Measurements from ENCODE around the gene MBD4. TPM values are rescaled to one million over a fixed set of nuclear protein-coding genes. Genes with fewer than 3 reads are reported as not detected.

The MBD4 gene
- total RNA-seq, 2 donors from 2014 or later, result 23.0 to 32.5 TPM

DNA sequence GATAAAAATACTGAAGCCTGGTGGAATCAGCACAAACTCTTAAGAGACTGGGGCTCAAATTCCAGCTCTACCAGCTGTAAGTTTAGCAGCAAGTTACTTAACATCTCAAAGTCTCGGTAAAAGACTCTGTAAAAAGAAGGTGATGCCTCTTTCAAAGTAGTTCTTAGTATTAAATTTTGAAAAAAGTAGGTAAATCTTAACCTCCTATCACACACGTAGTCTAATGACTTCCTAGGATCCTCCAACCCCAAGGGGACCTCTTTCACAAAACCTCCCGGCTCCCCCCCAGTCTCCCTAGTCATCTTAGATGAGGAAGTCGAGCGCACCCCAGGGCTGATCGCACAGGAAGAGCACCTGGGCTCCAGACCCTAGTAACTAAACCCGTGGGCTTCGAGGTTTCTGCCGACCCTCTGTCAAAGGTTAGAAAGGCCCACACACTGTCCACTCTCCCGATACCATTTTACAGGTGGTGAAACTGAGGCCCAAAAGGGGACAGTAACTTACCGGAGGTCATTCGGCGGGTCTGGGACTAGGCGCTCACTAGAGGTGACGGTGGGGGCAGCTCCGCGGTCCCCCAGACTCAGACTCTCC lies 427 bp downstream of the MBD4 start:
- ATAC-seq (ENCODE audit: insufficient number of reproducible peaks, low FRiP score, low read depth) (peak; percentile 27), DNase-seq (ENCODE audit: low spot score) (no peak)
- TF ChIP-seq, protein P1, sequence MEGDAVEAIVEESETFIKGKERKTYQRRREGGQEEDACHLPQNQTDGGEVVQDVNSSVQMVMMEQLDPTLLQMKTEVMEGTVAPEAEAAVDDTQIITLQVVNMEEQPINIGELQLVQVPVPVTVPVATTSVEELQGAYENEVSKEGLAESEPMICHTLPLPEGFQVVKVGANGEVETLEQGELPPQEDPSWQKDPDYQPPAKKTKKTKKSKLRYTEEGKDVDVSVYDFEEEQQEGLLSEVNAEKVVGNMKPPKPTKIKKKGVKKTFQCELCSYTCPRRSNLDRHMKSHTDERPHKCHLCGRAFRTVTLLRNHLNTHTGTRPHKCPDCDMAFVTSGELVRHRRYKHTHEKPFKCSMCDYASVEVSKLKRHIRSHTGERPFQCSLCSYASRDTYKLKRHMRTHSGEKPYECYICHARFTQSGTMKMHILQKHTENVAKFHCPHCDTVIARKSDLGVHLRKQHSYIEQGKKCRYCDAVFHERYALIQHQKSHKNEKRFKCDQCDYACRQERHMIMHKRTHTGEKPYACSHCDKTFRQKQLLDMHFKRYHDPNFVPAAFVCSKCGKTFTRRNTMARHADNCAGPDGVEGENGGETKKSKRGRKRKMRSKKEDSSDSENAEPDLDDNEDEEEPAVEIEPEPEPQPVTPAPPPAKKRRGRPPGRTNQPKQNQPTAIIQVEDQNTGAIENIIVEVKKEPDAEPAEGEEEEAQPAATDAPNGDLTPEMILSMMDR (IDR thresholded peaks at IDR 0.05), result no peak
- Histone ChIP-seq H3K36me3 (peaks cover 6% of the 10 kb centered on the region), H3K27me3 (replicated peaks; ENCODE audit: insufficient read depth) (no peaks in the 10 kb centered on the region), H3K27ac (peak overlapping the region; percentile 80 to 86), H3K9me3 (no peaks in the 10 kb centered on the region), H3K4me1 (ENCODE audit: control insufficient read depth in 1 of 2, low read depth in 2 of 2) (peaks cover 55 to 78% of the 10 kb centered on the region in 2 donors), H3K4me3 (peak overlapping the region; percentile 92)

DNA sequence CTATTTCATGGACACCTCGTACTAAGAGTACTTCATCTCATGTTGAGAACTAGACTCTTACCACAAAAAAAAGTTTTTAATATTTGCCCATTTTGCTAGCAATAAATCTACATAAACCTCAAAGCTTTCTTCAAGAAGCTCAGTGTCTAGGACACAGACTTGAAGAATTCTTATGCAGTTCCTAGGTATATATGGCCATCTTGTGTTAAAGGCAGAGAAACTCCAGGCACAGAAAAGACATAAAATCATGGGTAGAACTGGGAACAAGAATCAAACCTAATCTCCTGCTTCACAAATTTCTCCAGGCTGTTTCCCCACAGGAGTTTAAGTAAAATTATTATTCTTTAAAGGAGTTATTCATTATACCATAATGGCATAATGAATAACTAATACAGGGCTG lies 4.4 kb downstream of the MBD4 start:
- TF ChIP-seq, protein P1 (IDR thresholded peaks at IDR 0.05), result no peak
- no peaks in the 10 kb centered on the region for H3K9me3 ChIP-seq
- peaks cover 31% of the 10 kb centered on the region for H3K36me3 ChIP-seq

DNA sequence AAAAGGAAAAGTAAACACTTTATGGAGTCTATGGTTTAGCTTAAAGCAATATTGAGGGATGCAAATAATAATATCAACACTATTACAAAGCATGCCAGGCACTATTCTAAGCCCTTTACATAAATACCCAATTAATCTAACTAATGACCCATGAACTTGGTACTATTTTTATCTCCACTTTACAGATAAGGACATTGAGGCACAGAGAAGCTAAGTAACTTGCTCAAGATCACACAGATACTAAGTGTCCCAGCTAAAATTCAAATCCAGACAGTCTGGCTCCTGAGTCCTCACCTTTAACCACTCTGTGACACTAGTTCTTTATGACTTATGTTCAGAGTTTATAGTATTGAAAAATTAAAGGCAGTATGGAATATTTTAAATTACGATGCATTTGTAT lies 5.6 kb downstream of the MBD4 start:
- Histone ChIP-seq H3K9me3 (no peaks in the 10 kb centered on the region), H3K4me1 (ENCODE audit: control insufficient read depth in 1 of 2, low read depth in 2 of 2) (peaks cover 34 to 40% of the 10 kb centered on the region in 2 donors), H3K27me3 (replicated peaks; ENCODE audit: insufficient read depth) (no peaks in the 10 kb centered on the region), H3K4me3 (no peak overlapping the region), H3K27ac (no peak overlapping the region), H3K36me3 (peaks cover 31% of the 10 kb centered on the region)
- DNase-seq (ENCODE audit: low spot score) (no peak), ATAC-seq (ENCODE audit: insufficient number of reproducible peaks, low FRiP score, low read depth) (no peak)
- TF ChIP-seq, protein P1 (IDR thresholded peaks at IDR 0.05), result no peak

More for the DNA sequence above, 4.4 kb downstream of the MBD4 start:
- no peak overlapping the region for H3K27ac ChIP-seq
- DNase-seq (ENCODE audit: low spot score) (no peak), ATAC-seq (ENCODE audit: insufficient number of reproducible peaks, low FRiP score, low read depth) (no peak)
- no peak overlapping the region for H3K4me3 ChIP-seq
- peaks cover 34 to 41% of the 10 kb centered on the region in 2 donors for H3K4me1 ChIP-seq (ENCODE audit: control insufficient read depth in 1 of 2, low read depth in 2 of 2)
- H3K27me3 ChIP-seq (replicated peaks; ENCODE audit: insufficient read depth), result no peaks in the 10 kb centered on the region

DNA sequence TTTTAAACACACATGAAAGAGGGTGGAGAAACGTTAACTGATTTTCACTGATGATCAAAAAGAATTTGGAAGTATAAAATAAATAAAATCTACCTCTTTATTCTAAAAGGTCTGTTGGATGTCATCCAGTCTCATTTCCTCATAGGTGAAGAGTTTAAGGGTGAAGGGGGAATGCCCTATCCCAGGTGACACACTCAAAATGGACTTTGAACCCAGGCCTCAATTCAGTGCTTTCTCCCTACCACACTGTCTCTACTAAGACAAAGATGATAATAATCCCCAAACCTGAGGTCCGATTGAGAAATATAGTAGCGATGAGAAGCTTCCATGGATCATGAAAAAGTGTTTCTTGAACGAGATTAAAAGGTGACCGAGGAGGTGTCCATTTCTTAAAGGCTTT lies 6.2 kb downstream of the MBD4 start:
- Histone ChIP-seq H3K36me3 (peaks cover 31% of the 10 kb centered on the region), H3K27me3 (replicated peaks; ENCODE audit: insufficient read depth) (no peaks in the 10 kb centered on the region)
- TF ChIP-seq, protein P1 (IDR thresholded peaks at IDR 0.05), result no peak

DNA sequence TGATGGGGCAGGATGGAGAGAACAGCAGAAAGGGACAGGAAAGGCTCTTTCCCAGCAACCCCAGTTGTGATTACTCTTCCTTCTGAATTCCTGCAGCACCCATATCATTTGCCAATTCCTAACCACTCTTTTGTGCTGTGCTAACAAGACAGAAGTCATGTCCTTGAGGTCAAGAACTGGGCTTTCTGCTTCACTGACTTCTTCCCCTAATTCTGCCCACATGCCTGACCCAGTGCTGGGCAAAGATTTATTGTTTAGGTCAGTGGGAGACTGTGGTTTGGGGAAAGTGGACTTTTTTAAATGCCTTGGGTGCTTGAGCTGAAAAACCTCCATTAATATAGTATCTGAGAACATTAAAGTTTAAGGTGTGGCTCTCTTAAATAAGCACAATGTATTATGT lies 7.1 kb downstream of the MBD4 start:
- Histone ChIP-seq H3K27ac (no peak overlapping the region), H3K4me1 (ENCODE audit: control insufficient read depth in 1 of 2, low read depth in 2 of 2) (peaks cover 28 to 35% of the 10 kb centered on the region in 2 donors), H3K36me3 (peaks cover 31% of the 10 kb centered on the region), H3K4me3 (no peak overlapping the region), H3K27me3 (replicated peaks; ENCODE audit: insufficient read depth) (no peaks in the 10 kb centered on the region), H3K9me3 (no peaks in the 10 kb centered on the region)
- ATAC-seq (ENCODE audit: insufficient number of reproducible peaks, low FRiP score, low read depth) (no peak), DNase-seq (ENCODE audit: low spot score) (no peak)
- TF ChIP-seq, protein P1 (IDR thresholded peaks at IDR 0.05), result no peak

More for the DNA sequence above, 6.2 kb downstream of the MBD4 start:
- DNase-seq (ENCODE audit: low spot score), result no peak
- Histone ChIP-seq H3K27ac (no peak overlapping the region), H3K4me1 (ENCODE audit: control insufficient read depth in 1 of 2, low read depth in 2 of 2) (peaks cover 28 to 39% of the 10 kb centered on the region in 2 donors), H3K4me3 (no peak overlapping the region), H3K9me3 (no peaks in the 10 kb centered on the region)
- no peak for ATAC-seq (ENCODE audit: insufficient number of reproducible peaks, low FRiP score, low read depth)

All from thoracic aorta (tissue), 2 donors.